HG03460 (cell line): ENCODE data around the gene SGSM2.

ENCODE experiments used
- ATAC-seq: cut with Tn5 transposase; IDR thresholded peaks from one replicate; pipeline ENCODE4 v1.9.1; 2021; ENCODE audit not compliant: unreplicated experiment

The SGSM2 gene

DNA sequence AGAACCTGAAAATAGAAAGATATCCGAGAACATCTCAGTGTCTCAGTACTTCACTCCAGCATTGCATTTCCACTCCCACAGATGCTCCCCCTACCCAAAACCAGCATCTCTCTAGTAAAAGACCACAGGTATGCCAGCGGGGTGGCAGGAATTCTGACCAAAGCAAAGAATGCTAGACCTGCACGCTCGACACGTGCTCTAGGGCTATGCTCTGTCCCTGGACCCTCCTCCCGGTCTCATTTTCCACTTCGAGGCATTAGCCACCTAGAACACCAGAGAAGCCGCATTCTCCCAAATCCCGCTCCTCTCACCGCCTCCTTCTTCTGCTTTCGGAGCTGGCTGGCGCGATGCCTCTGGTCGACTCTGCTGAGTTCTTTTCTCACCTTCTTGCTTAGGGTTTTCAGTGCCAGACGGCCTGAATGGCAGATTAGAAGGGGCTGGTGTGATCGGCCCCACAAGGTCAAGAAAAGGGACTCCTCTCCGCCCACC is 1.5 kb upstream of the SGSM2 start:
- no peak for ATAC-seq

DNA sequence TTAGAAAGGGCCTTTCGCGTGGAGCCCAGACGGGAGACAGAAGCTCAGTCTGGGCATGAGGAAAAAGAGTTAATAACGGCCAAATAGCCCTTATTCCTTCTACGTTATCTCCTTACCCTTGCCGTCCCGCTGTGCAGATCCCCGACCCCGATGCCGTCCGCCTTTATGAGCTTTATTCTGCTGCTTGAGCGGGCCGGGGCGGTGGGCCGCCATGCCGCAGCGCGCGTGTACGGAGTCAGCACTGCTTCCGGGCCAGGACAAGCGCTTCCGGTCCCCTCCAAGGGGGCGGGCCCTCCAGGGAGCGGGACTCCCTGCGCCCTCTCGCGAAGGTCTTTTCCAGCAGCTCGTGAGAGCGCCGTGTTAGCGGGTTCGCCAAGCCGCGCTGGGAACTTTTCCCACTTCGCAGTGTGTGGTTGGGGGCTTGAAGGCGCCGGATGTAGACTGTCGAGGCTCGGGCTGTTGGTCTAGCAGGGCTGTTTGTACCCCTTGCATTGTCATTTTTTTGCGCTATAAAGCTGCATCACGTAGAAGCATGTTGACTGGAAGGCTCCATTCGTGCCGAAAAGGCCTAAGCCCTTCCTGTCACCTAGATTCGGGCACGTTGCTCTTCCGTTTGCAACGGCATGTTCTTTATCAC is 968 bp upstream of the SGSM2 start, which contains the start of gene TSR1:
TSR1 (minus strand) TSS at position 243 of the 637 bp plus-strand sequence; CDS start at position 213, 30 bp downstream.
- ATAC-seq: no peak

DNA sequence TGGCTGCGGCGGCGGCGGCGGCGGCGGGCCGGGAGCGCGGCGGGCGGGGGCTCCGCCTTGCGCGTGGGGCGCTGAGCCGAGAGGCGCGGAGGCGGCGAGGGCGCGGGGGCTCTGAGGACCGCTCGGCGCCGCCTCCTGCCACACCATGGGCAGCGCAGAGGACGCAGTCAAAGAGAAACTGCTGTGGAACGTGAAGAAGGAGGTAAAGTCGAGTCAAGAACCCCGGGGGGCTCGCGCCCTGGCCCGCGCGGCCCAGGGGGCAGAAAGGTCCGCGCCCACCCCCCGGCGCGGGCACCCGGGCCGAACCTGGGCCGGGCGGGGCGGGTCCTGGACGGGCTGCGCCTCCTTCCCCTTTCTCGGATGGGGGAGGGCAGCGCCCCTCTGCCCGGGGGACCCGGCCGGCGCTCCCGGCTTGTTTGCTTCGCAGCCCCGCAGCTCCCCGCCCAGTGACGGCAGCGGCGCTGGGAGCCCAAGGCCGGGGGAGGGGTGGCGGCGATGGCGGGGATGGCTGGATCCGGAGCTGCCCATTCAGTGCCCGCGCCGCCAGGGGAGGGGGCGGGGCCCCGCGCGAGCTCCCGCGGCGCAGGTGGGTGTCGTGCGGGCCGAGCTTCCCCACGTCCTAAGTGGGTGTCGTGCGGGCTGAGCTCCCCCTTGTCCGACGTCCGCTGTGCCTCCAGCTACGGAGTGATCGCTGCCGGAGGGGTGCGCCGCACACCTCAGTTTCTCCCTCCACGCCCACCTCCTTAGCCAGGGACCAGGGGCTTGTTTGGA is 428 bp downstream of the SGSM2 start:
- no peak for ATAC-seq

DNA sequence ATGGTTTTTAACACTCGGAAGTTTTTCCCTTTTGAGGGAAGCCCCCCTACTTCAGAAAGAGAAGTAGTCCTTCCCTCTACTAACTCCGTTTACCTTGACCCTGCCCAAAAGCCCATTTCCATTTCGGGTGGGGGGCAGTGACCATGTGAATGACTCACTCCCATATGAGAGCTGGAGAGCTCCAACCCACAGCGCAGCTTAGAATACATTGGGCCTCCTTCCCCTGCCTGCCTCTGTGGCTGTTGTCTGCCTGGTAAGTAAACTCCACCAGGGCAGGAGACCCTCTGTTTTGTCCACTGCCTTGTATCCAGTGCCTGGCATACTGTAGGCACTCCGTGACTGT is 985 bp downstream of the SGSM2 start:
- ATAC-seq: no peak

DNA sequence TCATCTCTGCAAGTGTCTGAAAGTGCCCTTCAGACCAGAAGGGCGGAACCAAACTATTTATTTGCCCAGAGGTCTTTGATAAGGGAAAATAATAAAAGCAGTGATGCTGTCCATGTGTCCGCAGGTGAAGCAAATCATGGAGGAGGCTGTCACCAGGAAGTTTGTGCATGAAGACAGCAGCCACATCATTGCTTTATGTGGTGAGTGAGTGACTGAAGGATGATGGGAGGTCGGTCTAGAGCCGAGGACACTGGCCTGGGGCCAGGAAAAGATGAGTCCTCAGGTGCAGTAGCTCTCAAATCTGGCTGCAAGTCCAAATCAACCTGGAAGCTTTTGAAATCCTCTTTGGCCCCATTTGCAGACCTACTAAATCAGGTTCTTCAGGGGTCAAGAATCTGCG is 6.1 kb downstream of the SGSM2 start:
- no peak for ATAC-seq

DNA sequence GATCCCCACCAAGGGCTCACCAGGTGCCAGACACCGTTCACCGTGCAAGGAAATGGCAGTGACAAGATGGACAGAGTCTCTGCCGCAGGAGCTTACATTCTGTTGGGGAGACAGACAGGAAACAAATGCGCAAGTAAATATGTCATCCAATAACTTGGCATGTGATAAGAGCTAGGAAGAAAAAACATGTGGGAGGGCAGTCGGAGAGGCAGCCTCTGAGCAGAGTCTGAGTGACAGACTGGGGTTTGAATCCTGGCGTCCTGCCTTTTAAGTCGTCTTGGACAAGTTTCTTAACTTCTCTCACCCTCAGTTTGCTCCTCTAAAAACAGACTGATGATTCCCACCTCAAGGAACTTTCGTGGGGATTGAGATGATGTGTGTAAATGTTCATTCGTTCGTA is 7.2 kb downstream of the SGSM2 start:
- ATAC-seq: no peak

DNA sequence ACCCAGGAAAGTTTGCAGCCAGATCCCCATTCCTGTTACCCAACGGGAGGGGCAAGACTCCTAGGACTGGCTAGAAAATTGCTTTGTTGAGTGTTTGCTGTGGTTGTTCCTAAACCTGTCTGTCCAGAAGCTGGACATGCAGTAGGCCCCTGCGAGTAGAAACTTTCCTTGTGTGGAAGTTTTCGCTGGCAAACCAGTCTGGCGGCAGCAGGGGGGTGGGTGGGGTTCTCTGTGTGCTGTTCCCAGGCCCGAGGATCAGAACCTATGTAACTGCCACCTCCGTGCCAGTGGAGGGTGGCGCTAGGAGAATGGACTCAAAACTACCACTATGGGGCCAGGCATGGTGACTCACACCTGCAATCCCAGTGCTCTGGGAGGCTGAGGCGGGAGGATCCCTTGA is 9.2 kb downstream of the SGSM2 start:
- ATAC-seq: no peak

DNA sequence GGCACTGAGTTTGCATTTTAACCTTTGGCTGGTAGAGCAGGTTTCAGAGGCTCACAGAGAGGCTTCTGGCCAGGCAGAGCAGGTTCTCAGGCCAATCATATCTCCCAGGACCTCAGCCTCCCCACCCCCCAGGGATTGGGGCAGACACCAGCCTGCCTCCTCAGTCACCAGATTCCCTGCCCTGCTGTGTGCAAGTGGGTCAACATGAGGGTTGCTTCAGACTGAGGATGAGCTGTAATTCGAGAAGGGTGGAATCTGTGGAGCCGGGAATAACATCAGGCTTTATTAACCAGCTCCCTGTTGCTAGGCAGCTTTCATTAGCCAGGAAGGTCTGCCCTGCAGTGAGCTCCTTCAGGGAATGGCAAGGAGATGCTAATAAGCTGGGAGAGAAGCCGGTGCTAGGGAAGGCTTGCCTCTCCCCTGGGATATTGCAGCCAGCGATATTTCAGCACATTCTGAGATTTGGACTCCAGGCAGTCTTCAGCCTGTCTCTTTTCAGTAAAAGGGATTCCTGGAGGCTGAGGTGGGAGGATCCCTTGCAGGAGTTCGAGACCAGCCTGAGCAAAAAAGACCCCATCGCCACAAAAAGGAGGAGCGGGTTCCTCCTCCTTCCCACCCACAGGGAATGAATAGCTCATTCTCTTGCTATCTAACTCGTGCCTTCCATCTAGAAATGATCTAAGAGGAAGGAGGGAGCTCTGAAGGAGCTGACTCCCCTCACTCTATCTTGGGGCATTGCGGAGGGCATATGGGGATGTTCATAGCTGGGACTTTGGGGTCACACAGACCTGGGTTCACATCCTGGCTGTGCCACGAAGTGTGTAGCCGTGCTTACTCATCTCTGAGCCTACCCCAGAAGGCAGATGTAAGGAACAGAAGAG is 10.7 kb downstream of the SGSM2 start:
- no peak for ATAC-seq

DNA sequence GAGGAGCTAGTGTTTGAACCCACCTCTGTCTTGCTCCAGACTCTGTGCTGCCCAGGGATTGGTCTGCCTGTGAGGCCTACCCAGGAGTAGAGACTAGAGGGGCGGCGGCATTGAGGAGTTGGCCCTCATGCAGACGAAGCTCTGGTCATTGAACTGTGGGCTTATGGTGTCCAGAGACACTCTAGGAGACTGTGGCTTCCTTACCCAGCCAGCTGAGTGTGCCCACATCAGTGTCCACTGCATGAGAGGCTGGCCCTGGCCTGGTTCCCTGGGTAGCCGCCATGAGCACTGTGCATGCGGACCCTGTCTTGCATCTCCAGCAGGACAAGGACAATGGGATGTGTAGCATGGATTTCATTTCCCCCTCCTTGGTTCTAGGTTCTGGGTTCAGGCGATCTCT is 14.0 kb downstream of the SGSM2 start:
- no peak for ATAC-seq

DNA sequence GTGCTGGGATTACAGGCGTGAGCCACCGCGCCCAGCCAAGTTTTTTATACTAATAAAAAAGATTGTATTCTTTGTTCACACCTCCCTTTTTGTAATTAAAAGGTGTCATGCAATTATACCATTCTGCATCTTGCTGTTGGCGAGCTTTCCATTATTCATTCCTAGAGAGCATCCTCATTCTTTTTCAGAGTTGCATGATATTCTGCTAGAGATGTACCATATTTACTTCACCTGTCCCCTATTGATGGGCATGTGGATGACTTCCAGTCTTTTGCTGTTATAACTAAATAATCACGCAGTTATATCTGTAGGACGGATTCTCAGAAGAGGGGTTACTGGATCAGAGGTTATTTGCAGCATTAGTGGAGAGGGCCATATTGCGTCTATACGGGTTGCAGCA is 17.0 kb downstream of the SGSM2 start:
- ATAC-seq: no peak

DNA sequence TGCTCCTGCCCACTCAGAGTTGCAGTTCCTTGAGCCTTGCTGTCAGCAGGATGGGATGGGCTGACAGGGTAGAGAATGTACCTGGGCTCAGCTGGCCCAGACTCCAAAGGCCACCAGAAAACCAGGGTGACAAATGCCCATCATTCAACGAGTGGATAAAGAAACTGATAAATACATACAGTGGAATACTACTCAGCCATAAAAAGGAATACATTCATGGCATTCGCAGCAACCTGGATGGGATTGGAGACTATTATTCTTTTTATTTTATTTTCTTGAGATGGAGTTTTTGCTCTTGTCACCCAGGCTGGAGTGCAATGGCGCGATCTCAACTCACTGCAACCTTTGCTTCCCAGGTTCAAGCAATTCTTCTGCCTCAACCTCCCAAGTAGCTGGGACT is 19.9 kb downstream of the SGSM2 start:
- ATAC-seq: no peak

DNA sequence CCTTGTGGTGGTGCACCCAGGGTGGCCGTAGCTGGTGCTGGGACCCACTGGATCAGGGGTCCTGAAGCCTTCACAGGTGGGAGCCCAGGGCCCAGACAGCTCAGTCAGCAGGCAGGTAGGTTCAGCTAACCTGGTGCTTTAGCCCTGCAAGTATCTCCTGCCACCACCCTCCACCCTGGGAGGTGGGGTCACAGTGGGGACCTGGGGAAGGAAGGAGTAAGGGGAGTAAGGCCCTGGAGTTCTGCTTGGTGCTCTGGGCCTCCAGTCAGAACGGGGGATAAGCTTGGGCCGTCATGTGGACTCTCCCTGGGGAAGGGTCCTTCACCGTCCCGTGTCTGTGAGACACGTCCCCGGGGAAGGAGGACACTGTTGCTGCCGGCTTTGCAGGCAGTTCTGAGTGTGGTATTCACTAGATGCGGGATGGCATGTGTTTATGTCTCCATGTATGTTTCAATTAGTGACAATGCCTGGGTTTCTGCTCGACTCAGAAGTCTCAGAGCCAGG is 20.7 kb downstream of the SGSM2 start:
- no peak for ATAC-seq

DNA sequence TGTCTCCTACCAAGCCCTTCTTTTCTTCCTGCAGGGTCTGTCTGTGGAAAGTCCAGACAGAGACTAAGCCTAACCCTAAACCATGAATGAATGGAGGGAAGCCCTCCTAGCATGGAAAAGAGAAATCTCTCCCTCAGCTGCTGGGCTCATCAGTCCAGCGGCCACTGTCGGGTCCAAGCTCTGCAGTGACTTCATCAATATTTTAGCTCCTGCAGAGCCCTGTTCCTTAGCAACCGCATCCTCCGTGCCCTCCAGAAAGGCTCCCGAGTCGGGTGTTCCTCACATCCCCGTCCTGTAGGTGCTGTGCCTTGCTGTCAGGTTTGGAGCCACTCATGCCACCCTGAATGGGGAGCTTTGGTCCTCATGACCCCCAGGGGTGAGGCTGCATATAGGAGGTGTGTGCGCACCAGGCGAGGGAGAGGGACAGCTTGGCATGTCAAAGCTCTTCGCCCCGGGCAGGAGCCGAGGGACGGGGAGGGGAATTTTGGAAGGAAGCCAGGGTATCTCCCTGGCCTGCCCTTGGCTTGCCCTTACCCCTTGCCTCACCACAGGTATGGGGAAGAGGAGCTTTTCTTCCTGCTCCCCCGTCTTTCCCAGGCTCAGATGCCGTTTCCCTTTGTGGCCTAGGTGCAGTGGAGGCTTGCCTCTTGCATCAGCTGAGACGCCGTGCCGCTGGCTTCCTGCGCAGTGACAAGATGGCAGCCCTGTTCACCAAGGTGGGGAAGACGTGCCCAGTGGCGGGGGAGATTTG is 23.9 kb downstream of the SGSM2 start:
- ATAC-seq: no peak

DNA sequence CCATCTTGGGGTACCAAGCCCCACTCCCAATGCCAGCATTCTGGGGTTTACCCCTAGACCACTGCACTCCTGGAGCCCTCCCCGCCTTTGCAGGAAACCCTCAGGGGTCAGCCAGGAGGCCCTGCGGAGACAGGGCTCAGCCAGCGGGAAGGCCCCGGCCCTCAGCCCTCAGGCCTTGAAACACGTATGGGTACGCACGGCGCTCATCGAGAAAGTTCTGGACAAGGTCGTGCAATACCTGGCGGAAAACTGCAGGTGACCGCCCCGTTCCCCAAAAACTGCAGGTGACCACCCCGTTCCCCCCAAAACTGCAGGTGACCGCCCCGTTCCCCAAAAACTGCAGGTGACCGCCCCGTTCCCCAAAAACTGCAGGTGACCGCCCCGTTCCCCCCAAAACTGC is 24.7 kb downstream of the SGSM2 start:
- no peak for ATAC-seq

DNA sequence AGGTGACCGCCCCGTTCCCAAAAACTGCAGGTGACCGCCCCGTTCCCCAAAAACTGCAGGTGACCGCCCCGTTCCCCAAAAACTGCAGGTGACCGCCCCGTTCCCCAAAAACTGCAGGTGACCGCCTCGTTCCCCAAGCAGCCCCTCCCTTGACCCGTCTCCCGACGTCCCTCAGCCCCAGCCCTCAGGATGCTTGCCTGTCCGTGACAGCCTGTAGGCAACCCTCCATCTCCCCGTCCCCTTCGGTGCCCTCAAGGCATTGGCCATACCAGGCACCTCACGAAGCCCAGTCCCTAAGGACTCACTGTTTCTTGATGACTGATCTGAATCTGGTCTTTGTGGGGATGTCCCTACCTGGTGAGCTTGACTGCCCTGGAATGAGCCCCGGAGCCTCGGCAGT is 25.1 kb downstream of the SGSM2 start:
- ATAC-seq: no peak

DNA sequence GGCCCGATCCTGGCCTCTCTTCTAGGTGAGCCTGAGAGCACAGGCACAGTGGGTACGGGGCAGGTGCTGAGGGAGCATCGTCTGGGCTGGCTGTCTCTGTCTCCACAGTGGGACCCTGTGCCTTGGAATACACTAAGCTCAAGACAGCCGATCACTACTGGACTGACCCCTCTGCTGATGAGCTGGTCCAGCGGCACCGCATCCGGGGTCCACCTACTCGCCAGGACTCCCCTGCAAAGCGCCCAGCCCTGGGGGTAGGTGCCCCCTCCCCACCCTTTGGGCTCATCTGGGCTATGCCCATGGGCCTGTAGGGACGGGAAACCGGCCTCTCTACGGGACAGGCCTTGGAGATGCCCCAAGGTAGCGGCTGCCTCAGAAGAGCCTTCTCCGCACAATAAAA is 25.6 kb downstream of the SGSM2 start:
- no peak for ATAC-seq

DNA sequence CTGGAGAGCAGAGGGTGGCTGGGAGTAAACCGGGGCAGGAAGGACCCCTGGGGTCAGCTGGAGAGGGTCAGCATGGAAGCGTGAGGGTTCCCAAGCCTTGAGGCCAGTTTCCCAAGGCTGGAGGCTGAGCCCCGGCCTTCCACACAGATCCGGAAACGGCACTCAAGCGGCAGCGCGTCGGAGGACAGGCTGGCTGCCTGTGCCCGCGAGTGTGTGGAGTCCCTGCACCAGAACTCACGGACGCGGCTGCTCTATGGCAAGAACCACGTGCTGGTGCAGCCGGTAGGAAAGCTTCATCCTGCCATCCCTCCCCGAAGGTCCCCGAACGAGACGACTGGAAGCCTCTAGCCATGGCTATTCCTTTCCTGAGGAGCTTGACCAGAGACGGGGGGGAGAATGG is 26.0 kb downstream of the SGSM2 start:
- no peak for ATAC-seq

DNA sequence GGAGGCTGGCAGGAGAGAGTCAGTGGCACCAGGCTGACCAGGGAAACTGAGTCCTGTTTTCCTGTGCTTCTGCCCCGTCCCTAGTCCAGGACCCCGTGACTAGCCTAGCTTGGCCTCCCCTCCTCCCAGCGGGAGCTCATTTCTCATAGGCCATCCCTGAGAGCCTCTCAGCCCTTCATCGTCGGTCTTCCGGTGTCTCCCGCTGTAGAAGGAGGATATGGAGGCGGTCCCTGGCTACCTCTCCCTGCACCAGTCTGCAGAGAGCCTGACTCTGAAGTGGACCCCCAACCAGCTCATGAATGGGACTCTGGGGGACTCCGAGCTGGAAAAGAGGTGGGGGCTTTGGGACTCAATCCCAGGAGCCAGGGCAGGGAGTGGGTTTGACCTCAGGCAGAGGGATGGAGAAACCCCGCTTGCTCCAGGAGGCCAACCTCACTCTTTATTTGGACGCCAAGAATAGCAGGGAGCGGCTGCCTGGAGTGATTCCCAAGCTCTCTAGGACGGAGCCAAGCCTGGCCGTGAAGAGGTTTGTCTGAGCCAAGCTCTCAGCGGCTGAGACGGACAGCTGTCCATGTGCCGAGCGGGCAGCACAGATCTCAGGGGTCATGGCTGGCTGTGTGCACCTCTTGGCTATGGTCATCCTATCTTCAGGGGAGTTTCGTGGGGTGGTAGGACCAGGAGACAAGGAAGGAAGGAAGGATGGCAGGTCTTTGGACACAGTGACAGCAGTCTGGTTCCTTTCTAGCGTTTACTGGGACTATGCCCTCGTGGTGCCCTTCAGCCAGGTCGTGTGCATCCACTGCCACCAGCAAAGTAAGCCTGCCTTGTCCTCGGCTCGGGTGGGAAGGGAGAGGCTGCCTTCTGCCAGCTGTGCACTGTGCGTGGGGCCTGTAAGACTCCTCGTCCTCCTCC is 26.8 kb downstream of the SGSM2 start:
- ATAC-seq: no peak

DNA sequence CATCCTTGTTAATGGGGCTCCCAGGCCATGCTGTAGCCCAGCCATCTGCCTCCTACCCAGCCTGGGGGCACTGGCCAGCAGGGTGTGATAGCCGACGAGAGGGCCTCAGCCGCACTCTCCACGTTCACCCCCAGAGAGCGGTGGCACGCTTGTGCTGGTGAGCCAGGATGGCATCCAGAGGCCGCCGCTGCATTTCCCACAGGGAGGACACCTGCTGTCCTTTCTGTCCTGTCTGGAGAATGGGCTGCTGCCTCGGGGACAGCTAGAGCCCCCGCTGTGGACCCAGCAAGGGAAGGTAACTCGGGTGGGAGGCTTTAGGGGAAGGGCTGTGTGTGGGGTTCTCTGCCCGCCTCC is 27.4 kb downstream of the SGSM2 start:
- no peak for ATAC-seq

DNA sequence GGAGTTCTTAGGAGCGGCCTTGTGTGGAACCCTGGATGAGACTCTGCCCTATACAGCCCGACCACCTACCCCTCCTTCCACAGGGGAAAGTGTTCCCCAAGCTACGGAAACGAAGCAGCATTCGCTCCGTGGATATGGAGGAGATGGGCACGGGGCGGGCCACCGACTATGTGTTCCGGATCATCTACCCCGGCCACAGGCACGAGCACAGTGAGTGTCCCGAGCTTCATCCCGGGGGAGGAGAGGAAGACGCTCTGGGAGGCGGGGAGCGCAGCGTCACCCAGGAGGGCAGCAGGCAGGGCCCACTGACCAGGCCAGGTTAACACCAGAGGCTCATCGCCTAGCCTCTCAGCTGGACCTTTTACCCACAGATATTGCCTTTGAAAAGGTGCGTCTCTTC is 27.8 kb downstream of the SGSM2 start:
- no peak for ATAC-seq
